ENCODE data around the gene NUCB1.
"Not testable (repeated sequence)": the region's sequence is repeated elsewhere in the genome, so short reads cannot be mapped to it uniquely, and the experiment has no call there.

NUCB1 gene

DNA sequence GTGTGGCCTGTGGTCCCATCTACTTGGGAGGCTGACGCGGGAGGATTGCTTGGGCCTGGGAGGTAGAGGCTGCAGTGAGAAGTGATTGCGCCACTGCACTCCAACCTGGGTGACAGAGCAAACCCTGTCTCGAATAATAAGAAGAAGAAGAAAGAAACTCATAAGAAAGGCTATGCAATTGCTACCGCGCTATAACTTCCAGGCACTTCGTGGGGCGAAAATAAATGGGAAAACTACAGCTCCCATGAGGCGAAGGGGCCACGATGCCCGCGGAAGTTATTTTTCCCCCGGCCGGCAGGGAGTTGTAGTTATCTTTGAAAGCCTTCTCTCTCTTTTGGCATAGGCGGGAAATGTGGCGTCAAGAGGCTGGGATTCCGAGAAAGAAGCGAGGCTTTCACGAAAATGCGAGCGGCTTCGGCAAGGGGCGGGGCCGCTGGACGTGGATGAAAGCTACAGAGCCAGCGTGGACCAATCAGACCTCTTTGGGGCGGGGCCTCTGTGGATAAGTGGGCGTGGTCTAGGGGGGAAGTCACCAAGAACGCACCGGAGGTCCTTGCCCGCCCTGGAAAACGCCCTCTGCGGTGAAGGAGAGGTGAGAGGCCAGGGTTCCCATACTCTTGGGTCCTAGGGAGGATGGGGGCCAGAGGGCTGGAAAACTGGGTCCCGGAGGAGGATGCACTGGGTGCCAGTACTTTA is at the start of gene NUCB1:
Gene NUCB1 (plus strand): TSS at position 532 of the 696 bp plus-strand sequence. CDS start 485 bp downstream, outside the sequence.
- peak; percentile 94 for DNase-seq

DNA sequence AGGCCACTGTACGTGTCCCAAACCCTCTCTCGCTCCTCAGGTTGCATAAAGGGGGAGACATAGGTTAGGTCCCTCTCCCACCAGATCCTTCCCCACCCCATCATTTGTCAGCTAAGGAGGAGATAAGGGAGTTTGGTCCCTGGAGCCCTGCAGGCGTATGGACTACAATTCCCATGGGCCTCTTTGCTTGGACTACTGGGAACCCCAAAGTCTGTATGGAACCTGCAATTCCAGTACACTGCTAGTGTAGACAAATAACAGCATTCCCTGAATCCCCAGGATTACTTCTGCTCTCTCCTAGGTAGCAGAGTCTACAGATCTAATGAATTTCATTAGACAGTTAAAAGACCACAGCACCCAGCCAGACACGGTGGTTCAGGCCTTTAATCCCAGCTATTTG is 47.8 kb upstream of the NUCB1 start:
- DNase-seq, result no peak

DNA sequence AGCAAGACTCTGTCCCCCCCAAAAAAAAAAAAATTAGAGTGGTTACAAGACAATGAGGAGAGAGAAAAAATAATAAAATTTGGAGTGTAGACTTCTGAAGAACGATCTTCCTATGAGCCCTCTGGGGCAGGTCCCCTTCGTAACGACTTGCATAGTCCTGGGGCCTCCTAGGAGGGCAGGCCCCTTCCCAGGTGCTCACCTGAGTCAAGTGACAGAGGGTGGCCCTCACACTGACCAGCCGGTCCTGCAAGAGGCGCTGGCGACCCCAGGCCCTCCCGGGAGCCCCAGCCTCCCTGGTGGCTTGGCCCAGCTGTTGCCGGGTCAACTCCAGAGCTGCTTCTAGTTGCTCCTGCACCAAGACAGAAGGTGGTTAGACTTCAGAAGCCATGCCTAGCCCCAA is 46.6 kb upstream of the NUCB1 start:
- no peak for DNase-seq

DNA sequence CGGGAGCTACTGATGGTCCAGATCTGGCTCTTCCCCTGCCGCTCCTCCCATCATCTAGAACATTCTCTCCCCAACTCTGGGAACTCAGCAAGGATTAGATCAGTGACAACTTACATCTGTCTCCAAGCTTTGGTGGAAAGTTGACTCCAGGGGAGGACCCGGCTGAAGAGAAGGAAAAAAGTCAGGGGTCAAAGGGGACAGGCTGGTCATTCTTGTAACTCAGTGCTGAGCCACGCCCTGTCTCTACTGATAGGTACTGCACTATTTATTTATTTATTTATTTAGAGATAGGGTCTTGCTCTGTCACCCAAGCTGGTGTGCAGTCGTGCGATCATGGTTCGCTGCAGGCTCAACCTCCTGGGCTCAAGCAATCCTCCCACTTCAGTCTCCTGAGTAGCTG is 46.0 kb upstream of the NUCB1 start:
- DNase-seq, result no peak

DNA sequence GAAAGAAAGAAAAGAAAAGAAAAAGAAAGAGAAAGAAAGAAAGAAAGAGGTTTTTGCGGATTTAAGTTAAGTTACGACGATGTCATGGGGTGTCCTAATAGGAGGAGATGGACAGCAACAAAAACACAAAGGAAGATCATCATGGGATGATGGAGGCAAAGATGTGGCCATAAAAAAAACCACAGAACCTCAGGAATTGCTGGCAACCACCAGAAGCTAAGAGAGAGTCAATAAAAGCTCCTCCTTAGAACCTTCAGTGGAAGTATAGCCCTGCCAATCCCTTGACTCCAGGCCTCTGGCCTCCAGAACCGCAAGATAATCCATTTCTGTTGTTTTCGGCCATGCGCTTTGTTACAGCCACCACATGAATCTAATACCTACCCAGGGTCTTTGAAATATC is 43.2 kb upstream of the NUCB1 start:
- no peak for DNase-seq

DNA sequence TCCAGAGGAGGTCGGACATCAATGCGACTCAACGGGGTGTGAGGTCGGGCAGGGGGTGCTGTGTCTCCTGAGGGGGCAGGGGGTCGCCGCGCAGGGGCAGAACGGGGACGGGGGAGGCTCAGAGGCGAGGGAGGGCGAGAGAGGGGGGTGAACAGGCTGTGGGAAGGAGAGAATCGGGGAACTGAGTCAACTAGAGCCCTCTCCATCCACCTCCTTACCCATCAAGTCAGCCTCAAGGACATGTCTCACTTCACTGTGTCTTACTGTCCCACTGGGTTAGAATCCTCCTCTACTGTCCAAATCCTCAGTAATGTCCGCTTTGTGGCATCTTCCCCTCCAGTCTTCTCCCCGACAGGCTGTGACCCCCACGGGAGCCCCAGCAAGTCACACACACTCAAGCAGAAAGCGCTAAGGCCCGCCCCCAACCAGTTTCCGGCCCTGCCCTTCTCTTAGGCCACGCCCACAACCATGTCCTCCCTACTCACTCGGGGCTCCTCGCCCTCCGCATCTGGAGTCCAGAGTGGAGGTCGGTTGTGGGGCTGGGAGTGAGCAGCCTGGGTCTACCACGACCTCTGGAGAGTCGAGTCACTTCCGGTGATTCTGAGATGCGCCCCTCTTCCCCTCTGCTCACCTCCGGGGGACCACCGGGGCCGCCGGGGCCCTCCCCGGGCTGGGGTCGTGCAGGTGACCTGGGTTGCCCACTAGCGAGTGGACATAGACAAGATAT is 41.0 kb upstream of the NUCB1 start:
- no peak for DNase-seq

GRCh38 chr19:48859711-48860572 is 40.2 kb upstream of the NUCB1 start:
- no peak for DNase-seq

DNA sequence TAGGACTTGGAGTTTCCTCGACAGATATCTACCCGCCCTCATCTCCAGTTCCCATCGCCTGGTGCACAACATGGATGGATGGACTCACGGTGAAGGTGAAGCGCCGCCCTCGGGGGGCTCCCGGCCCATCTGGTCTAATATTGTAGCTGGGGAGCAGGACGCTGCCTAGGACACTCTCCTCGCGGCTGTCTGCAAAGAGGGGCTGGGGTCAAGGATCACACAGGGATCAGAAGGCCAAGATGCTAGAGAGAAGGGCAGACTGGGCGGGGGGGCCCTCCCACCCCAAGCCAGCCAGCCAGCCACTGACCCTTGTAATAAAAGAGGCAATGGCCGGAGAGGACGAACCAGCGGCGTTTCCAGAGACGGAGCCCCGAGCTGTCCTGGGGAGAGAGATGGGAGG is 38.8 kb upstream of the NUCB1 start:
- no peak for DNase-seq

DNA sequence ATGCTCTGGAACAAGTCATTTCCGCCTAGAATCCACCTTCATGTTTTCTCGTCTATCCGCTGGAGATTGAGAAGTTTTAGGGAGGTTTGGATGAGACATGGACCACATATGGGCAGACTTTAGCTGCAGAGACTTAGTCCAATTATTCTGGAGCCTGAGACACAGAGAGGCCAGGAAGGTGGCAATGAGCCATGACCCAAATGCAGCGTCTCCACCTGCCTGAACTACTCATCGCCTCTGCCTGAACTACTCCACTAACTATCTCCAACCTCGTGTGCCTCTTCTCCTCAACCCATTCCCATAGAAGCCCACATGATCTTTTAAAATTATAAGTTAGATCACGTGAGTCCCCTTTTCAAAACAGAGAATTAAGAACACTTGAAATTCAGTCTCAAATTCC is 37.3 kb upstream of the NUCB1 start:
- no peak for DNase-seq

DNA sequence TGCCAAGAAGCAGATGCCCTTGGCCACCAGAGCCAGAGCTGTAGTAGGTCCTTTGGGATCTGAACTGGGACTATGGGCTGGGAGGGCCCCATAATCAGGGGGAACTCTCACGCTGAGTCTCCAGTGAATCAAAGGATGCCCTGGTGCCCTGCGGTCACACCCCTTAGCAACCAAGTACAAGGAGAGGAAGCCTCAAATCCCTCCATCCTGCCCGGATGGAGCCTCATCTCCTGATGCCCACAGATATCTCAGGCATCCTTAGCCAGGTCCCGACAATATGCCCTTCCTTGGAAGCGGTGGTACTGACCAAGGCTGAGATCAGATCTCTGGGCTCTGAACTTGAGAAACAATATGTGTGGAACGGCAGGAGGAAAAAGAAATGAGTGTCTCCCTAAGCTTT is 33.4 kb upstream of the NUCB1 start:
- no peak for DNase-seq

DNA sequence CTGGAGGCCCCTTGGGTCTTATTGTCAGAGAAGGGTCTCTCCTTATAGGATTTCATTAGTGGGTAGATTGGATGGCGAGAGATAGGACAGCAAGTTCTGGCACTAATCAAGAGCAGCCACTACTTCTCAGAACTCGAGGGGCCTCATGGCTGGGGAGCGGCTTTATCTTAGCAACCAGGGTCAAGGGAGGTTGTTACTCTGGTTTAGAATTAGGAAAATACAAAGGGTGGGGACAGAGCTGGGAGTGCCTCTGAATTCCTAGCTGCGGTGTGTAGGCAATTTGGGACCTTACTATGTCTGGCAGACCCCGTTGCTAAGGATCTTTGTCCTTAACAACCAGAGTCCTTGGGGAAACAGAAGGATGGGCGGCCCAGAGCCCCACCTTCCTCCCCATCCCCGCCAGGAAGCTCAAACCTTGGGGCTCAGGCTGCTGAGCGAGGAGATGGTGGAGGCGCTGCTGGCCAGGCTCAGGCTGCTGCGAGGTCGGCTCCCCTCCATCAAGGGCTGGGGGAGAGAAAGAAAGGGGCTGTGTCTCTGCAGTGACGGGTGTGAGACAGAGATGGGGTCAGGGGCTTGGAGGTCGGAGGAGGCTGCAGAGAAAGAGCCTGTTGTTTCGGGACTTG is 32.9 kb upstream of the NUCB1 start:
- no peak for DNase-seq

GRCh38 chr19:48867746-48868113 is 32.4 kb upstream of the NUCB1 start:
- no peak for DNase-seq

GRCh38 chr19:48868114-48868886 is 31.8 kb upstream of the NUCB1 start, which contains the start of gene PLEKHA4:
PLEKHA4 (minus strand) TSS chr19:48868617; CDS start chr19:48867620, 997 bp downstream.
- DNase-seq, result no peak

DNA sequence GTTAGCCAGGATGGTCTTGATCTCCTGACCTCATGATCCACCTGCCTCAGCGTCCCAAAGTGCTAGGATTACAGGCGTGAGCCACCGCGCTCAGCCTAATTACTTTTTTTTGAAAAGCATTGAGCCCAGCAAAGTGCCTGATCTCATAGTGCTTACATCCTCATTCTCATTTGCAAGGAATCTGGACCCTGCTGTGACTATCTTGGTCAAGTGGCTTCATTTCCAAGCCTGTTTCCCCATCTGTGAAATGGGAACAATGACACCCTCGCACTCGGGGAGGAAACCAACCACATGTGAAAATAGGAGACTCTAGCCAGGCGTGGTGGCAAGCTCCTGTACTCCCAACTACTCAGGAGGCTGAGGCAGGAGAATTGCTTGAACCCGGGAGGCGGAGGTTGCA is 30.1 kb upstream of the NUCB1 start:
- DNase-seq, result no peak

DNA sequence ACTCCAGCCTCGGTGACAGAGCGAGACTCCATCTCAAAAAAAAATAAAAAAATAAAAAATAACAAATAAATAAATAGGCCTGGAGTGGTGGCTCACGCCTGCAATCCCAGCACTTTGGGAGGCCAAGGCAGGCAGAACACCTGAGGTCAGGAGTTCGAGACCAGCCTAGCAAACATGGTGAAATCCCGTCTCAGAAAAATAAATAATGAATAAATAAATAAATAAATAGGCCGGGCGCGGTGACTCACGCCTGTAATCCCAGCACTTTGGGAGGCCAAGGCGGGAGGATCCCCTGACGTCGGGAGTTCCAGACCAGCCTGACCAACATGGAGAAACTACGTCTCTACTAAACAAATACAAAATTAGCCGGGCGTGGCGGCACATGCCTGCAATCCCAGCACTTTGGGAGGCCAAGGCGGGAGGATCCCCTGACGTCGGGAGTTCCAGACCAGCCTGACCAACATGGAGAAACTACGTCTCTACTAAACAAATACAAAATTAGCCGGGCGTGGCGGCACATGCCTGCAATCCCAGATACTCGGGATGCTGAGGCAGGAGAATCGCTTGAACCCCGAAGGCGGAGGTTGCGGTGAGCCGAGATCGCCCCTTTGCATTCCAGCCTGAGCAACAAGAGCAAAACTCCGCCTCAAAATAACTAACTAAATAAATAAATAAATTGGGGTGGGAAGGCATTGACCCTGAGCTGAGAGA is 28.5 kb upstream of the NUCB1 start:
- DNase-seq, result not testable (repeated sequence)

GRCh38 chr19:48872182-48872883 is 27.8 kb upstream of the NUCB1 start, which contains the start of gene PPP1R15A:
PPP1R15A (plus strand) TSS chr19:48872421; CDS start chr19:48873234, 813 bp downstream.
- peak; percentile 98 for DNase-seq

- DNase-seq, result no peak
Measured at GRCh38 chr19:48872884-48873475, 27.1 kb upstream of the NUCB1 start.

DNA sequence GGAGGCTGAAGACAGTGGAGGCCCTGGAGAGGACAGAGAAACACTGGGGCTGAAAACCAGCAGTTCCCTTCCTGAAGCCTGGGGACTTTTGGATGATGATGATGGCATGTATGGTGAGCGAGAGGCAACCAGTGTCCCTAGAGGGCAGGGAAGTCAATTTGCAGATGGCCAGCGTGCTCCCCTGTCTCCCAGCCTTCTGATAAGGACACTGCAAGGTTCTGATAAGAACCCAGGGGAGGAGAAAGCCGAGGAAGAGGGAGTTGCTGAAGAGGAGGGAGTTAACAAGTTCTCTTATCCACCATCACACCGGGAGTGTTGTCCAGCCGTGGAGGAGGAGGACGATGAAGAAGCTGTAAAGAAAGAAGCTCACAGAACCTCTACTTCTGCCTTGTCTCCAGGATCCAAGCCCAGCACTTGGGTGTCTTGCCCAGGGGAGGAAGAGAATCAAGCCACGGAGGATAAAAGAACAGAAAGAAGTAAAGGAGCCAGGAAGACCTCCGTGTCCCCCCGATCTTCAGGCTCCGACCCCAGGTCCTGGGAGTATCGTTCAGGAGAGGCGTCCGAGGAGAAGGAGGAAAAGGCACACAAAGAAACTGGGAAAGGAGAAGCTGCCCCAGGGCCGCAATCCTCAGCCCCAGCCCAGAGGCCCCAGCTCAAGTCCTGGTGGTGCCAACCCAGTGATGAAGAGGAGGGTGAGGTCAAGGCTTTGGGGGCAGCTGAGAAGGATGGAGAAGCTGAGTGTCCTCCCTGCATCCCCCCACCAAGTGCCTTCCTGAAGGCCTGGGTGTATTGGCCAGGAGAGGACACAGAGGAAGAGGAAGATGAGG is 26.4 kb upstream of the NUCB1 start:
- DNase-seq, result no peak
